Fibroblast of skin of right biceps (primary cell): ENCODE results near the gene HMGXB3.
"Not testable (repeated sequence)": the region's sequence is repeated elsewhere in the genome, so short reads cannot be mapped to it uniquely, and the experiment has no call there.

Experiments
- DNase-seq: peaks from one replicate; pipeline ENCODE4 v3.0.0-alpha.2; 2013

Gene HMGXB3

GRCh38 chr5:150022681-150023080 is 22.1 kb downstream of the HMGXB3 start:
- no peak for DNase-seq

GRCh38 chr5:150023136-150023535 is 22.6 kb downstream of the HMGXB3 start:
- DNase-seq = no peak

DNA sequence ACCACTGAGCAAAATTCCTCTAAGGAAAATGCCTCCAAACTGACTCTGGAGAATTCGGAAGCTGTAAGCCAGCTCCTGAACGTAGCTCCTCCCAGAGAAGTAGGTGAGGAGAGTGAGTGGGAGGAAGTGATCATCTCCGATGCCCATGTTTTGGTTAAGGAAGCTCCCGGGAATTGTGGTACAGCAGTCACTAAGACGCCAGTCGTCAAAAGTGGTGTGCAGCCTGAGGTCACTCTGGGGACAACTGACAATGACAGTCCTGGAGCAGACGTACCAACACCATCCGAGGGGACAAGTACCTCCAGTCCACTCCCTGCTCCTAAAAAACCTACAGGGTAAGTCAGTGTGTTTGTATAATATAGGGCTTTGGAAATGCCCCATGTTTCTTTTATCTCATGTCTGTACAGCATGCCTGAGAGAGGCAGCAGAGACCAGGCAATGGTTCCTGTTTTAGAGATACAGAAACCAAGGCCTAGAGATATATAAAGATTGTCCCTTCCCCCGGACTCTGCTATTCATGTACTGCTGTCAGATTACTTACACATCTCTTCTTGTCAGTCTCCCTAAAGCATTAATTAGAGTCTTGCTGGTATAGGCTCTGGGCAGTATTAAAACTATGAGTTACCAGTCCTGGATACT is 23.9 kb downstream of the HMGXB3 start:
- DNase-seq = peak; percentile 10

- no peak for DNase-seq
Measured at GRCh38 chr5:150026682-150027172, 26.2 kb downstream of the HMGXB3 start.

DNA sequence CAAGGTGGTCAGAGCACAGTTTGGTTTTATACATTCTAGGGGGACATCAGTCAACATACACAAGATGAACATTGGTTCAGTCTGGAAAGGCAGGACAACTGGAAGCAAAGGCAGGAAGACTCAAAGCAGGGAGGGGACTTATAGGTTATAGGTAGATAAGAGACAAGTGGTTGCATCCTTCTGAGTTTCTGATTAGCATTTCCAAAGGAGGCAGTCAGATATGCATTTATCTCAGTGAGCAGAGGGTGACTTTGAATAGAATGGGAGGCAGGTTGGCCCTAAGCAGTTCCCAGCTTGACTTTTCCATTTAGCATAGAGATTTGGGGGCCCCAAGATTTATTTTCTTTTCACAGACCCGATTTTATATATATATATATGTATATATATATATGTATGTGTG is 27.5 kb downstream of the HMGXB3 start:
- not testable (repeated sequence) for DNase-seq

DNA sequence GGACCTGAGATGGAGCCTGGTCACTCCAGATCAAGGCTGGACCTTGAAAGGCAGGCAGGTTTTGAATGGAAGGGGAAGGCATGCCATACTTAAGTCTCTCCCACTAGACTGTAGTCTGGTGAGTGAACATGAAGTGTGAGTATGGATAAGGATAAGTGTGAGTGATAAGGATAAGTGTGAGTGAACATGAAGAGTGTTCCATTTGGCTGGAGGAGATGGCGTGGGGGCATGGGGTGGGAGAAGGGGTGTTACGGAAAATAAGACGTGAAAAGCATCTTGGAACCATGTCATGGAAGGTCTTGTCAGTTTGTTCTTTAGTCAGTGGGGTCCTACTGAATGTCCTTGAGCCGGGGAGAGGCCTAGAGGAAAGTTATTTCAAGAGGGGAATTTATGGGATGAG is 32.8 kb downstream of the HMGXB3 start:
- DNase-seq = no peak

- DNase-seq = peak; percentile 90
Measured at GRCh38 chr5:150034662-150035061, 34.1 kb downstream of the HMGXB3 start.

- DNase-seq = no peak
Measured at GRCh38 chr5:150035139-150035895, 34.8 kb downstream of the HMGXB3 start.

DNA sequence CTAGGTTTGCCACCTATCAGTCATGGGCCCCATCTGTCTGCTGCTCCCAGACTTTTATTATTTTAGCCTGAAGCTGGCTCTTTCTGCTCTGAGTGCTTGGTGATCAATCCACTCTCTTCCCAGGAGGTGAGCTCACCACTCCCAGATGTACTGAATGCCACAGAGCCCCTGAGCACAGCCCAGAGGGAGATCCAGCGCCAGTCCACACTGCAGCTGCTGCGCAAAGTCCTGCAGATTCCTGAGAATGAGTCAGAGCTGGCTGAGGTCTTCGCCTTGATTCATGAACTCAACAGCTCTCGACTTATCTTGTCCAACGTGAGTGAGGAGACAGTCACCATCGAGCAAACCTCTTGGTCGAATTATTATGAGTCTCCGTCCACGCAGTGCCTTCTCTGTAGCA is 36.0 kb downstream of the HMGXB3 start:
- DNase-seq = peak; percentile 98

DNA sequence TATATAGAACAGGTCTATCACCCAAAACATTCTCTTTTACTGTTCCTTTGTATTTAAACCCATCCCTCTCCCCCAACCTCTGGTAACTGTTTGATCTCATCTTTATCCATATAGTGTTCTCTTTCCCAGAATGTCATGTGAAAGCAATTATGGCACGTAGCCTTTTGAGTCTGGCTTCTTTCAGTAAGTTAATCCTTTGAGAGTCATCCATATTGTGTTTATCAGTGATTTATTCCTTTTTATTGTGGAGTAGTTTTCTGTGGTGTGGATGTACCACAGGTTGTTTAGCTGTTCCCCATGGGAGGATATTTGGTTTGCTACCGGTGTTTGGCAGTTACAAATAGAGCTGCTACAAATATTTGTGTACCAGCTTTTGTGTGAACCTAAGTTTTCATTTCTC is 38.0 kb downstream of the HMGXB3 start:
- peak; percentile 29 for DNase-seq

DNA sequence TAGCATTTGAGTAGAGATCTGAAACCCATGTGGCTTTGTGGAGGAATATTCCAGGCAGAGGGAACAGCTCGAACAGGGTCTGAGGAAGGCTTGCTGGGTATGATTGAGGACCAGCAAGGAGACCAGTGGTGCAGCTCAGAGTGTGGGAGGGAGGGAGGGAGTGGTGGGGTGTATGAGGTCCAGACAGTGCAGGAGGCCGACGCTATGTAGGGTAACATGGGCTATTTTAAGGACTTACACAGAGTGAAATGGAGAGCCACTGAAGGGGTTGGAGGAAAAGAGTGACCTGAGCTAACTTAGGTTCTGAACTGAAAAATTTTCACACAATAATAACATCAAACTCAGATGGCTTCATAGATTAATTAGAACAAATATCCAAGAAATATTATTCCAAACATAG is 41.9 kb downstream of the HMGXB3 start:
- DNase-seq = no peak

DNA sequence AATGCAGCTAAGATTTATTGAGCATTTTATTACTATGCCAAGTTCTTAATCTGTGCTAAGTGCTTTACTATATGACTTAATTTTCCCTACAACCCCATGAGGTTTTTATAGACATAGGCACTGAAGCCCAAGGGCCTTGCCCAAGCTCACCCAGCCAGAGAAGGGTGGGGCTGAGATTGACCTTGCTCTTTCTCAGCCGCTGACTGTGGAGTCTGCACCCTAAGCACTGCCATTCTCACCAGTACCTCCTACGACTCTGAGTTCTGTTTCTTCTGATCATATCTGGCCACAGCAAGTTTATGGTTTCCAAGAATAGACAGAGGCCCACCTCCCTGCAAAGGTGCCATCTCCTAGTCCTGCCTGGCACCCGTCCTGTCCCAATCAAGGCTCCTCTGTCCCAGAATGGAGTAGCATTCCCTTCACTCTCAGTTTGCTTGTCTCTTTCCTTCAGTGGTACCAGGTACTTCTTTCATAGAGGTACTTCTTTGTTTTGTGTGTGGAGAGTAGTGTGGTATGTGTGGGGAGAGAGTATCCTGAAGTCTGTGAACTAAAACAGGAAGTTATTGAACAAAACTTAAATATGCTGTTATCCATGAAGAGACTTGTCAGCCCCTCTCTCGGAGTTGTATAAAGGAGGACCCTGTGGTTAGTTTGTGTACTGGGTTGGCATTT is 43.3 kb downstream of the HMGXB3 start:
- peak; percentile 77 for DNase-seq

DNA sequence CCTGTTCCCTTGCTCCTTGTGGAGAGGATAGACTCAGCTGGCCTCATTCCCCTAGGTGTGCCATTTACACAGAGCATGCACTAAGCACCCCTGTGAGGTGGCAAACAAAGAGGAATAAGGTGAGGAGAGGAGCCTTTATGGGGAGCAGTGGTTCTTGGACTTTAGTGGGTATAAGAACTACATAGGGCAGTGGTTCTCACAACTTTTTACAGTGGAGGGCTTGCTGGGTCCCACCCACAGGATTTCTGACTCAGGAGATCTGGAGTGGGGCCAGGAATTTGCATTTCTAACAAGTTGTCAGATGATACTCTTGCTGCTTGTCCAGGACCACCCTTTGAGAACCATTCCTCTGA is 43.8 kb downstream of the HMGXB3 start:
- DNase-seq = peak; percentile 89

GRCh38 chr5:150044712-150045111 is 44.2 kb downstream of the HMGXB3 start:
- DNase-seq = no peak

DNA sequence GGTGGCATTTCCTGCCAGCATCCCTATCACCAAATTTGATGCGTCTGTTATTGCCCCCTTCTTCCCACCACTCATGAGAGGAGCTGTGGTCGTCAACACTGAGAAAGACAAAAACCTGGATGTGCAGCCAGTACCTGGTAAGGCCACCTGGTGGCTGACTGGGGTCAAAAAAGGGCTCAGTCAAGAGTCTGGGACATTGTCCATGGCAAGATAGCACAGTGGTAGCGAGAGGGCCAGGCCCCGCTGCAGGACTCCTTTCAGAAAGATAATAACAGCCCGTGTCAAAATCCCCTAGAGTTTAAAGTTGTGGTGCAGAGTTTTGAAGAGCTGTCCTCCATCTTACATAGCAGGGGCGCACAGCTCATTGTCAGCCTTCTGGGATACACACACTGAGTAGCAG is 45.0 kb downstream of the HMGXB3 start:
- no peak for DNase-seq

DNA sequence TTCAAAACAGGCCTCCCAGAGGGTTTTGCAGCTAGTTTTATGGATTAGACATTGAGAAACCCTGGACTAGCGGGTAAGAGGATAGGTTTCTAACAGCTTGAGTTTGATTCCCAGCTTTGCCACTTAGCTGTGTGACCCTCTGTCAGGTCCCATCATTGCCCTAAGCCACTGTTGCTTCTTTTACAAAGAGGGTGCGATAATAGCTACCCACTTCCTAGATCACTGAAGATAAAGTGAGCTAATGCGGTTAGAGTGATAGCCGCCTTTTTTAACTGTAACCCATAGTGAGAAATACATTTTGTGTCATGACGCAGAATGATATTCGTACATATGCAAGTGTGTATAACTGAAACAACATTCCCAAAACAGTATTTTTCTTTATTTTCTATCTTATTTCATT is 45.5 kb downstream of the HMGXB3 start:
- DNase-seq = no peak

DNA sequence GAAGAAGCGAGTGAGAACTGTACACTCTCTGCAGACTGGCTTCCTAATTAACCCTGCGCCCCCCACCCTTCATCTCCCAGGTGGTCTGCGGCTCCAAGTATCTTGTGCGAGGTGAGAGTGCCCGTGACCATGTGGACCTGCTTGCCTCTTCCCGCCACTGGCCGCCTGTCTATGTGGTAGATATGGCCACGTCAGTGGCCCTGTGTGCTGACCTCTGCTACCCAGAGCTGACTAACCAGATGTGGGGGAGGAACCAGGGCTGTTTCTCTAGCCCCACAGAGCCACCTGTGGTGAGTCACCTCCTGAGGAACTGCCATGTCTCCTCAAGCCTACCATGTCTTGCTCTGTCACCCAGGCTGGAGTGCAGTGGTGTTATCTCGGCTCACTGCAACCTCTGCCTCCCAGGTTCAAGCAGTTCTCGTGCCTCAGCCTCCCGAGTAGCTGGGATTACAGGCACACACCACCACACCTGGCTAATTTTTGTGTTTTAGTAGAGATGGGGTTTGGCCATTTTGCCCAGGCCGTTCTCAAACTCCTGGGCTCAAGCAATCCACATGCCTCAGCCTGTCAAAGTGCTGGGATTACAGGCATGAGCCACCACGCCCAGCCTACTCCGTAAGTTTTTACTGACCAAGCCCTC is 49.8 kb downstream of the HMGXB3 start:
- peak; percentile 30 for DNase-seq

GRCh38 chr5:150051657-150052195 is 51.2 kb downstream of the HMGXB3 start:
- no peak for DNase-seq

- no peak for DNase-seq
Measured at GRCh38 chr5:150052226-150052955, 51.9 kb downstream of the HMGXB3 start.

DNA sequence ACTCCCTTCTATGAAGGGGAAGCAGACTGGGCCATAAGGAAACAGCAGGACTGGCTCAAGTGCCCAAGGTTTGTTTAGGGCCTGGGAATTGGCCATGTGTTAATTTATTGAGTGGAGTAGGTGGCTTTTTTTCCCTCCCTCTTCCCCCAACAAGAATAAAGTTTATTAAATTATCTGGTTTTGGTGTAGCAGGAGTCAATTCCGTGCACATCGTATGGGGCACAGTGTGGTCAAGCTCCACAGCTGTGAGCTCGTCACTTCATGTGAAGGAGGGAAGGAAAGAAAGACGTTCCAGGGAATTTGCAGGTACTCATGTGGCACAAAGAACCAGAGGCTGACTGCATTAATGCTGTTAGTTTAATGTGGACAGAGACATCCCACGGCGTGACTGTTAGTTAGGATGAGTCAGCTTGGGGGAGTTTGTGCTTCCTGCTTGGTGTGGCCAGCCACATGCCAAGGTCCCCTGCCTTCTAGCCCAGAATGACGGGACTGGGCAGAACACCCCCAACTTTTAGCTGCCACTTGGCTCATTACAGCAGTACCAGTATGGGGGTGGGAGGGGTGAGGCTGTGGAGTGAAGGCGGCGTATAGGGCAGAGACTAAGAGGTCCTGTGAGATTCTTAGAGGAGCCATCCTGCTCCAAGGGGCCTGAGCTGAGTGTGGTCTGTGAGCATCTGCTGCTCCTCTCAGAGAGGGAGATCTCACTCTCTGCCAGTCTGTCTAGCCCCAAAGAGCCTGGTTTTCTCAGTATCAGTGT is 52.6 kb downstream of the HMGXB3 start:
- DNase-seq = peak; percentile 81

DNA sequence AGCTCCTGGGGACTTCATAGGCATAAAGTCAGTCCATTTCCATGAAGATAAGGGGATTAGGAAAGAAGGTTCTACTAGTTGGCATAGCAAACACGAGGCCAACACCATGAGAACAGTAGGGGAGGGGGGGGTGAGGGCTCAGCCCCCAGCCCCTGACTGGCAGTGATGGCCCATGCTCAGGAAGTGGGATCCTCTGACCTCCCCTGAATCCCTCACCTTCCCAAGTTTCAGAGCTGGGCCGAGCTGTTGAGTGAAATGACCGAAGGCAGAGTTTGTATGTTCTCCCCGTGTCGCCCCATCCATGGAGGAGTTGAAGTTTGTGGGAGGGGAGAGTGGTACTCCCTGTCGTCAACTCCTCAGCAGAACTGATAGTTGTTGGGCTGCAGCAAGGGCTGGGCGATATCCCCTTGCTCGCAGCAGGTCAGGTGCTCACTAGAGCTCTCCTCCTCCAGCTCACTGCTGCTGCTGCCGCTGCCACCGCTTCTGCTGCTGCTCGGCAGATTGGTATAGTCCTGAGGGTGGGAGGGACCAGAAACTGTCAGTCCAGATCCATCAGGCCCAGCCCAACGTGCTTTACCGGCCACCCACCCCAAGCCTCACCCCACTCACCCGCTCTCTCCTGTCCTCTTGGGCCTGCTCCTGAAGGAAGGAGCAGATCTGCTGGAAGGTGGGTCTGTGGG is 53.3 kb downstream of the HMGXB3 start:
- DNase-seq = no peak
